Measurements from ENCODE around the gene FOXP1.

- no peak for TF ChIP-seq CTCF (IDR thresholded peaks at IDR 0.05)
- TF ChIP-seq POLR2AphosphoS5 (IDR thresholded peaks at IDR 0.05), result no peak
- TF ChIP-seq POLR2A (IDR thresholded peaks at IDR 0.05), result no peak
Measured at GRCh38 chr3:71152892-71153265, 430.6 kb downstream of the FOXP1 start.
